22Rv1 (cell line): ENCODE results near the gene TSPAN18.

Source experiments
- H3K27ac ChIP-seq: fragments of 450-650 bp; 2 replicates; pipeline ENCODE4 v1.5.1; 2017
- ZFX ChIP-seq: fragments of 450-650 bp; IDR thresholded peaks from 2 replicates; pipeline ENCODE4 v1.6.1; 2017; ENCODE audit warnings: antibody characterized with exemption, borderline replicate concordance
- TF ChIP-seq, protein P1 (sequence below): fragments of 450-650 bp; IDR thresholded peaks from 2 replicates; pipeline ENCODE4 v1.5.1; 2017; ENCODE audit warnings: mild to moderate bottlenecking

The TSPAN18 gene

DNA sequence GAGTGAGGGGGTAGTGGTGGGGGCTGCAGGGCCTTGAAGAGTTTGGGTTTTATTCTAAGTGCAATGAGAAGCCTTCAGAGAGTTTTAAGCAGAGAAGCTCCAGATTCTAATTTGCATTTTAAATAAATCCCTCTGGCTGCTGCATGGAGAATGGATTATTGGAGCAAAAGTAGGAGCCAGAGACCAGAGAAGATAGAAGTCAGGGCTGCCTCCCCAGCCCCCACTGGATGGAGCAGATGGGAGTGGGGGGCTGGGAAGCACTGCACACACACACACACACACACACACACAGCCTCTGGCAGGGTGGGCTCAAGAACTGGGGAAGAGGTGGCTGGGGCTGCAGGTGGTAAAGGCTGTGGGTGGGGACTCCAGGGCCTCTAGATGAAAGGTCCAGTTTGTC, 75.6 kb downstream of the TSPAN18 start:
- no peak for TF ChIP-seq ZFX
- TF ChIP-seq, protein P1, sequence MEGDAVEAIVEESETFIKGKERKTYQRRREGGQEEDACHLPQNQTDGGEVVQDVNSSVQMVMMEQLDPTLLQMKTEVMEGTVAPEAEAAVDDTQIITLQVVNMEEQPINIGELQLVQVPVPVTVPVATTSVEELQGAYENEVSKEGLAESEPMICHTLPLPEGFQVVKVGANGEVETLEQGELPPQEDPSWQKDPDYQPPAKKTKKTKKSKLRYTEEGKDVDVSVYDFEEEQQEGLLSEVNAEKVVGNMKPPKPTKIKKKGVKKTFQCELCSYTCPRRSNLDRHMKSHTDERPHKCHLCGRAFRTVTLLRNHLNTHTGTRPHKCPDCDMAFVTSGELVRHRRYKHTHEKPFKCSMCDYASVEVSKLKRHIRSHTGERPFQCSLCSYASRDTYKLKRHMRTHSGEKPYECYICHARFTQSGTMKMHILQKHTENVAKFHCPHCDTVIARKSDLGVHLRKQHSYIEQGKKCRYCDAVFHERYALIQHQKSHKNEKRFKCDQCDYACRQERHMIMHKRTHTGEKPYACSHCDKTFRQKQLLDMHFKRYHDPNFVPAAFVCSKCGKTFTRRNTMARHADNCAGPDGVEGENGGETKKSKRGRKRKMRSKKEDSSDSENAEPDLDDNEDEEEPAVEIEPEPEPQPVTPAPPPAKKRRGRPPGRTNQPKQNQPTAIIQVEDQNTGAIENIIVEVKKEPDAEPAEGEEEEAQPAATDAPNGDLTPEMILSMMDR, result no peak
- H3K27ac ChIP-seq, result no peak overlapping the region

DNA sequence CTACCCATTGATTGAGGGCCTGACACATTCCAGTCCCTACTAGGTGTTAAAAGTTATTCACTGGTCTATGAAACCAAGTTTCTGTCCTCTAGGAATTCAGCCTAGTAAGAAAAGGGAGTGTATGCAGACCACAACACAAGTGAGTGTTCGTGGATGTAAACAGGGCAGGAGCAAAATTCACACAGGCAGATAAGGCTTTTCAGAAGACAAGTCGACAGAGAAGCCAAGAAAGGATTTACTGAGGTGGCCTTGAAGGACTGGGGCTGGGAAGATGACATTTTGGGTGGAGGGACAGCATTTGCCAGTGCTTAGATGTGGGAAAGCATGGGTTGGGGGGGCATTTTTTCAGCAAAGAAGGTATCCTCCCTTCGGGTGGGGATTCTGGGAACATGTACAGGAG, 76.2 kb downstream of the TSPAN18 start:
- TF ChIP-seq ZFX, result no peak
- H3K27ac ChIP-seq, result no peak overlapping the region

DNA sequence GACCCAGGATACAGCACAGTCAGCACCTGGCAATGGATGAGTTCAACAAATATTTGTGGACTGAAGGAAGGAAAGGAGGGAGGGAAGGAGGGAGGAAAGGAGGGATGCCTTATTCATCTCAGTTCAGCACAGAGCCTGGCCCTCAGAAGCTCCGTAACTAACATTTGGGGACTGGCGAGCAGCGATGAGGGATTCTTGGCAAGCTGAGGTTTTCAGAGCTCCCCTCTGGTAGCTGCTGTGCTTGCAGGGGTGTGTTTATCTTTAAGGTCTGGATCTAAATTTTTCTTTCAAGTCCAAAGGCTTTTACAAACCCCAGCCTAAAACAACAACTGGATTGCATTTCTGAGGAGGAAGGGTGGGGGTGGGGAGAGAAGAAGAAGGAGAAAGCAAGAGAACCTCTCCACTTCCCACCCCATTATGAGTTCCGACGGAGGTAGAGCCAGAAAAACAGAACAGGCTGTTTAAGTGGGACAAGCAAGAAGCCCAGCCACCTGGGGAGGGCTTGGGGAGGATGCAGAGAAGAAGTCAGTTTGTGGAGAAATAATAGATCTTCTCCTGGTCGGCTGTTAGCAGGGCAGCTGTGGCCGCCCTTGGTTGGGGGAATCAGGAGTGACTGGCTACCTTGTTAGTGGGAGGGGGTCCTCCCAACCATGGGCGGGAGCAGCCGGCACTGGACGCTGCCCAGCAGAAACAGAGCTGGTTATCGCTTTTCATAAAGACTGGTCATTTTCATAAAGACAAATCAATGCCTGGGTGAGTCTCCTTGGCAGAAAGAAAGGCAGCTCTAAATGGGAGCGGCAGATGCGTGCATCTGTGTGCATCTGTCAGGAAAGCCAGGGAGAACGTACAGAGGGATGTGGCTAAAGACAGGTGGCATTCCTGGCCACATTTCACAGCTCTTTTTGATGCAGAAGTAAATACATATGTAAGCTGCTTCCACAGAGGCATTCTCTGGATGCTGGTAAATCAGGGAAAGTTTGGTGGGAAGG, 78.0 kb downstream of the TSPAN18 start:
- TF ChIP-seq ZFX, result no peak
- TF ChIP-seq, protein P1, result no peak
- H3K27ac ChIP-seq, result no peak overlapping the region

DNA sequence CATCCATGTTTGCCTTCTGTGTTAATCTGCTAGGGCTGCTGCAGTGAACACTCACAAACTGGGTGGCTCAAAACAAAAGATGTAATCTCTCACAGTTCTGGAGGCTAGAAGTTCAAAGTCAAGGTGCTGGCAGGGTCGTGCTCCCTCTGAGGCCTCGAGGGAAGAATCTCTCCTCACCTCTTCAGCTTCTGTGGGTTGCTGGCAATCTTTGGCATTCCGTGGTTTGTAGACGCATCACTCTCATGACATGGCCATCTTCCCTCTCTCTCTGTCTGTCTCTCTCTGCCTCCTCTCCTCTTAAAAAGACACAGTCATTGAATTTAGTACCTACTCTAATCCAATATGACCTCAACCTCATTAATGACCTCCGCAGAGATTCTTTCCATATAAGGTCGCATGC, 78.8 kb downstream of the TSPAN18 start:
- H3K27ac ChIP-seq, result no peak overlapping the region
- no peak for TF ChIP-seq ZFX
- TF ChIP-seq, protein P1, result no peak

DNA sequence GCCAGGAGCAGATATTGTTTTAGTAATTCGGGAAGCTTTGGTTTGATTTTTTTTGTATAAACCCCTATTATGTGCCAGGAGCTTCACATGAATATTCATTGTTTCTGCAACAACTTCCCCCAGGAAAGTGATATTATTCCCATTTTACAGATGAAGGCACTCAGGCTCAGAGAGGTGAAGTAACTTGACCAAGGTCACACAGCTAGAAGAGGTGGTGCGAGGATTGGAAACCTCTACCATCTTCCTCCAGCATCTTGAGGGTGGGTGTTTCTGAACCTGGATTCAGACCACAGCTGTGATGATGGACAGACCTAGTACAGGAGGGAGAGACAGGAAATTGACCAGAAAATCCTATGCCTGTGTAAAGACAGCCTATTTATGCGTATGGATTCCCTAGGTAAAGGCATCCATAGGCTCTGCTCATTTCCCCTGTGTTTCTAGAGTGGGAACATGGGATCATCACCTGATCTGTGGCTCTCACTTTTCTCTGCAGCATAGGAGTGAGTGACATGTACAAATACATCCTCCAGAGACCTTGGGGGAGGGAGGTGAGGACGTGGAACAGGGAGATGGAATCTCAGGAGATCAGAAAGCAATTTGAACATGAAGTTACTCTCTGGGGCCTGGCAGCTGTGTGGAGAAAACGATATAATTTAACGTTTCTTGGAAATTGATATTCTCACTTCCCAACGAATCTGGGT, 81.4 kb downstream of the TSPAN18 start:
- H3K27ac ChIP-seq, result no peak overlapping the region
- TF ChIP-seq, protein P1, result no peak
- TF ChIP-seq ZFX, result no peak

DNA sequence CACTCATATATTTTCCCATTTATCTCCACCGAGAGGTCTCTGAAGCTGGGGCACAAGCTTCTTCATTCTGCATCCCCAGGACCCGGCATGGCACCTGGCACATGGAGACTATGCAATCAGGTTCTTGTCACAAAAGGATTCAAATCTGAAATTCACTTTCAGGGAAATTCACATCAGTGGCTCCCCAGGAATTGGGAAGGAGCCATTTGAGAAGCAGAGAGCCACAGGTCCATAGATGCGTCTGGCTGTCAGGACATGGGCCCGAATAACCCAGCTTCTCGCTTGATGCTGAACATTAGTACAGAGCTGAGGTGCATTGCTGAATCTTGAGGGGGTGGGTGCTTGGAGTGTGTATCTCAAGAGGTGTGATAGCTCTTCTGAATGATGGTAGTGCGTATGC, 82.5 kb downstream of the TSPAN18 start:
- TF ChIP-seq, protein P1, result no peak
- TF ChIP-seq ZFX, result no peak
- H3K27ac ChIP-seq, result no peak overlapping the region

DNA sequence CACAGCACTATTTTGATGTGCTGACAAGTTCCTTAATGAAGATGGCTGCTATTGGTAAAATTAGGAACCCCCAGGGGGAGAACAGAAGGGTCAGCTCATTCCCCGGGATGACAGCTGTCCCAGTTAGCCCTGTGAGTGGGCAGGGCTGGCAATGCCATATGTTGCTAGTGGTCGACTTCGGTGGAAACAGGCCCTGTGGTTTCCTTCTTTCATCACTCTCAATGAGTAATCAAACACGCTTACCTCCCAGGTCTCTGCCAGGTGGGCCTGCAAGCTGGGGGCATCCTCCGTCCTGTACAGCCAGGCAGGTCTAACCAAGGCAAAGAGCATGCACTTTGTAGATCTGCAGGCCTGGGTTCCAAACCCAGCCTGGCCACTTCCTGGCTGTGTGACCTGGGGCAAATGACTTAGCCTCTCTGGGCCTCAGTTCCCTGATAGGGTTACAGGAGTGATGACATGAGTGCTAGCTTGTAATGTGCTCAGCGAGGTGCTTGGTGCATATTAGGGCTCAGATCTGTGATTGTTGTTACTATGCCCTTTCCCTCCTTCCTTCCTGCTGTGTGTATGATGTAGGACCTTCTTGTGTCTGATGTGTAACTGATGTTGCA, 85.2 kb downstream of the TSPAN18 start:
- no peak for TF ChIP-seq ZFX
- TF ChIP-seq, protein P1, result no peak
- no peak overlapping the region for H3K27ac ChIP-seq
